Skeletal muscle cell (primary cell): ENCODE data around the gene KIF6.
"Not testable (repeated sequence)": the region's sequence is repeated elsewhere in the genome, so short reads cannot be mapped to it uniquely, and the experiment has no call there.

Source experiments
- DNase-seq: peaks from one replicate; pipeline ENCODE4 v3.0.0-alpha.2; 2010; ENCODE audit warnings: low read depth
- H3K4me3 ChIP-seq: 2 replicates; pipeline ENCODE4 v1.5.1; 2011; ENCODE audit warnings: low read depth, mild to moderate bottlenecking, control low read depth, low read length, moderate library complexity

The KIF6 gene

DNA sequence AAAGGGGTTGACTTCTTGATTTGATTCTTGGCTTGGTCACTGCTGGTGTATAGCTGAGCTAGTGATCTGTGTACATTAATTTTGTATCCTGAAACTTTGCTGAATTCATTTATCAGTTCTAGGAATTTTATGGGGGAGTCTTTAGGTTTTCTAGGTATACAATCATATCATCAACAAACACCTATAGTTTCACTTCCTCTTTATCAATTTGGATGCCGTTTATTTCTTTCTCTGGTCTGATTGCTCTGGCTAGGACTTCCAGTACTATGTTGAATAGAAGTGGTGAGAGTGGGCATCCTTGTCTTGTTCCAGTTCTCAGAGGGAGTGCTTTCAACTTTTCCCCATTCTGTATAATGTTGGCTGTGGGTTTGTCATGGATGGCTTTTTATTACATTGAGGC, 245.4 kb downstream of the KIF6 start:
- not testable (repeated sequence) for H3K4me3 ChIP-seq, DNase-seq

DNA sequence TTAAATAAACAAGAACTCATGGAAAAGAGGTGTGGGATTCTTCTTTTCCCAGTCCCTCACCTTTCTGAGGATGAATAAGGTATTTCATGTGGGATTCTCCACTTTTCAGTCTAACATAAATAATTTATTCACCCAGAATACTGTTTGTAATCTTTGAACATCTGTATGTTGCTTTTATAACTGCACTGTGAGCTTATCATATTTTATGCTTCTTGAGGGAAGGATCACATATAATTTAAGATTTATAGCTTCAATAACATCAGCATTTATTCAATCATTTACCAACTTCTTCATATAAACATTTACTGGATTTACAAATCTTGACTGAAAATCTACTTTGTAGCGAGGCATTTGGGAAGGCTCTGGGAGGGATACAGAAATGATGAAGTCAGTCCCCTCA, 248.5 kb downstream of the KIF6 start:
- no peak overlapping the region for H3K4me3 ChIP-seq
- no peak for DNase-seq

DNA sequence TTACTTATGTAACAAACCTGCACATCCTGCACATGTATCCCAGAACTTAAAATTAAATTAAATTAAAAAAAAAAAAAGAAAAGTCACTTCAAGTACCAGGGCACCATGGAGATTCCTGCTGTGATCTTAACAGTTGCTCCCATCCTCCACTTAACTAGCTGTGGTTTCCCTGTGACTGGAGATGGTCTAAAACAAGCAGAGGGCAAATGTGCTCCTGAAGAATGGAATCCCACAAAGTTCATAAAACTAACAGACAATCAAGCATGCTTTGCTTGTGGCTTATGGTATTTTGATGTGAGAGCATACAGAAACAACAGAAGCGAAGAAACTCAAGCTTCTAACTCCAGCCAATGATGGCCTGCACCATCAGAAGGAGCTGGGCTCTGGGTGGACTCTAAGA, 249.1 kb downstream of the KIF6 start:
- H3K4me3 ChIP-seq = no peak overlapping the region

DNA sequence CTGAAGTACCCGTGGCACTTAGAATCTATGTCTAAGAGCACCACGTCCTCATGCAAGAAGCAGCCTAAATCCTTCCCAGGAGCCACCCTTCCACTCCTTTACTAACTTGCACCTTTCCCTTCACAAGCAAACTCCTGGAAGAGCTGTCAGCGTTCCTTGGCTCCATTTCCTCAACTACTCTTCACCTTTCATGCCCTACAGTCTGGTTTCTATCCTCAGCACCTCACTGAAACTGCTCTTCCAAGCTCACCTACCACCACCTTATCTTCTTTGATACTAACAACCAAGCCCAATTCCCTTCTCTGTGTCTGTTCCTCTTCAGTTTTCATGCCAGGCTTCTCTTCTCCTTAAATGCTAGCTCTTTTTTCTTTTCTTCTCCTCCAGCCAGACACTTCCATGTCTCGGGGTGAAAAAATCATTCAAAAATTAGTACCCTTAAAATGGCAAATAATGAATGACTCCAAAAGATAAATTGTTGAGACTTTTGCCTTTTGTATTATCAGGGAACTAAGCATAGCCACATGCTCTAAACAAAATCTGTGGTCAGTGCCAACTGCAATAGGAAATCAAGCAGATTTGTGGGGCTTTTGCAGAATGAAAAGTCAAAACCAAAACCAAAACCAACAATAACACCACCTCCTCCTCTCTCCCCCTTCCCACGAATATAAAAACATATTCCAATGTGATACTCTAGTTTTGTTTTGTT, 253.1 kb downstream of the KIF6 start:
- H3K4me3 ChIP-seq = no peak overlapping the region
- no peak for DNase-seq

More for the DNA sequence above, 249.1 kb downstream of the KIF6 start:
- DNase-seq = no peak

DNA sequence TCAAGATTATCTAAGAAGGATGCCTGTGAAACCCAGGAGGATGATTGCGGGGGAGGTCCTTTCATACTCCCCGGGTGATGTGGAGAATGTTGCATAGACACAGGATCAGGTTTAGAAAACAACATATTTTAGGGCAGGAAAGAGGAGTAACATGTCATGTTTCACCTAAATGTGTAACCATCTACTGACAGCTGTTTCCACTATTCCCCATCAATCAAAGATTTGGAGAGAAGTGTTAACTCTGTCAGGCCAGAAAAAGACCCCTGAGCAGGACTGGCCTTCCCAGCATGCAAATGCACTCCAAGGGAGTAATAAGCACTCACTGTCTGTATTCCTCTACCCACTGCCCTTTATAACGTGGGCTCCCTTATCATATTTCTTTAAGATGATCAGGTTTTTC, 254.7 kb downstream of the KIF6 start:
- no peak overlapping the region for H3K4me3 ChIP-seq
- DNase-seq = no peak

DNA sequence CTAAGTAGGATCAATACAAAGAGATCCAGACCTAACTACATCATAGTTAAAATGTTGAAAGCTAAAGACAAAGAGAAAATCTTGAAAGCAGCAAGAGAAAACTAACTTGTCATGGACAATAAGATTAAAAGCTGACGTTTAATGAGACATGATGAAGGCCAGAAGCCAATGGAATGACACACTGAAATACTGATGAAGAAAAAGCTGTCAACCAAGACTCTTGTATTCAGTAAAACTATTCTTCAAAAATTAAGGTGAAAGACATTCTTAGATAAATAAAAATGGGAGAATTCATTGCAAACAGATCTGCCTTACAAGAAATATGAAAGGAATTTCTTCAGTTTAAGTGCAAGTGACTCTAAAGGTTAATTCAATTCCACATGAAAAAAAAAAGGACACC, 256.8 kb downstream of the KIF6 start:
- no peak for DNase-seq
- no peak overlapping the region for H3K4me3 ChIP-seq

DNA sequence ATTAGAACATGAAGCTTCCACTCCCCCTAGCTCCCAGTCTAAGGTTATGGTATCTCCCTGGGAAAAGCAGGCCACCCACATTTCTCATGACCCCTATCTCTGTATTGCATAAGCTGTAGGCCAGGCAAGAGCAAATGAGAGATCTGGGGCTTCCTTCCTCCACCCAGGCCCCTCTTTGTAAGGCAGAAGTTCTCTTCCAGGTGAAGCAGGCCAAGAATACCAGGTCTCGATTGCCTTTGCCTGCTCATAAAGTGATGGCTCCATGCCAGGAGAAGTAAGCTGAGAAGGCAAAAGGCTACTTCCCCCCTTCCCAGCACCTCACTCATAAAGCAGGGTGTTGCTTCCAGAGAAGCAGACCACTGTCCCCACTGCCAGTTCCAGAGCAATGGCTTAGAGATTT, 258.6 kb downstream of the KIF6 start:
- no peak overlapping the region for H3K4me3 ChIP-seq
- DNase-seq = no peak

DNA sequence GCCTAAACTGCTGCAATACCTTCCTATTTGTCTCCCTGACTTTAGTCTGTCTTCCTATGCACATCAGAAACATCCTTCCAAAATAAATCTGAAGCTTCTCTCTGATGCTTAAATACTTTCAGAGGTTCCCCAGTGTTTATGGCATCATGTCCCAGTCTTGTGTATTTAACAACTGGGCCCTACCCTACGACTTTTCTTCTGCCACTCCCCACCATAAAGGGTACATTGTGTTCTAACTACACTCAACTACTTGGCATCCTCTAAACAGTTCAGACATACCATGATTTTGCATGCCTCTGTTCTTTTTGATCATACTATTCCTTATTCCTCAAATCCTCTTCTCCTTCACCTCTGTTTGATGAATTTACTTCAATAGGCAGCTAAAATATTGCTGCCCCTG, 259.7 kb downstream of the KIF6 start:
- DNase-seq = no peak
- no peak overlapping the region for H3K4me3 ChIP-seq

DNA sequence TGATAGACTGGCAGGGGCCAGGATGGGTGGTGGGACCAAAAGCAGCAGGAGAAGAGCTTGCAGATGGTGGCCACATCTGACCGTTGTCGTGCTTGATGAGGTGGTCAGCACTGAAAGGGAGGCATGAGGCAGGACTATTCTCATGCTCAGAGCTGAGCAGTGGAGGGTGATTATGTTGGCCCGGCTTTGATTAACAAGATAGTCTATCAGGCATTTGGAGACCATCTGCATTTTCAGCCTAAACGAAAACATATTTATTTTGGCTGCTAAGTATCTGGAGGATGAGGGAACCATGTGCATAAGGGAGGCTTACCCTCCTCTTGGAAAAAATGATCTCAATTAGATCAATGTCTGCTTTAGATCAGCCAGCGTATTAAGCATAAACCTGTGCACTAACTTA, 261.1 kb downstream of the KIF6 start:
- DNase-seq = no peak
- no peak overlapping the region for H3K4me3 ChIP-seq

DNA sequence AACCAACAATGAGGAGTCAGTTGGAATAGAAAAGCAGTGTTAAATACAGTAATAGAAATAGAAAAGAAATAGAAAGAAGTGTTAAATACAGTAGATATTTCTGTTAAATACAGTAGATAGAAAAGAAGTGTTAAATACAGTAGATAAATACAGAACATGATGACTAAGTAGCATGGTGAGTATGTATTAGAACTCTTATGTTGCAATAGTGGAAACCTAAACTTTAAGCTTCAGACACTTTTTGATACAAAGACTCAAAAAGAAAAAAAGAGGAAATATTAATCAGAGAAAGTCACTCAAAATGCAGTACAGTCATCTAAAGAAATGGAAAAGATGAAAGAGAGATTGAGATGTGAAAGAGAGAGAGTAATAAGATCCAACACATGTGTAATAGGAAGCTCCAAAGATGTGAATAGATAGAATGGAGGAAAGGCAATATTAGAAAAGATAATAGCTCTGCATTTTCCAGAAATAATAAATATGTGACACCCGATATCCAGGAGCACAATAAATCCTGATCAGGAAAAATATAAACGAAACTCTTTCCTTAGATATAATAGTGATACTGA, 271.2 kb downstream of the KIF6 start:
- DNase-seq = no peak
- H3K4me3 ChIP-seq = no peak overlapping the region

DNA sequence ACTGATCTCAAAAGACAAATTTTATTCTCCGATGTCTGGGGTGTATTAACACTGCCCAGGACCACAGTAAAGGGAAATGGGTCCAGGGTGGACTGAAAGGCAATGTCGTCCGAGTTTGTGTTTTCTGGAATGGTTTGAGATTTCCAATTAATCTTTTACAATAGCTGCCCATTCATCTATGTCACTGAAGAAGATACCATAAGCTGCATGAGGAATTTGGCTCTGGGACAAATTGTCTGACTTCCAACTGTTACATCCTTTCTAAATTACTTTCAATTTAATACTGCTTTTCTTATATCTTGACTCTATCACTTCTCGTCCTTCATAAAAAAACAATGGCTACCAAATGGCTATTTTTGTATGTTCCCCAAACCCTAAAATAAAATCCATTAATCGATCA, 272.0 kb downstream of the KIF6 start:
- DNase-seq = no peak
- H3K4me3 ChIP-seq = no peak overlapping the region

DNA sequence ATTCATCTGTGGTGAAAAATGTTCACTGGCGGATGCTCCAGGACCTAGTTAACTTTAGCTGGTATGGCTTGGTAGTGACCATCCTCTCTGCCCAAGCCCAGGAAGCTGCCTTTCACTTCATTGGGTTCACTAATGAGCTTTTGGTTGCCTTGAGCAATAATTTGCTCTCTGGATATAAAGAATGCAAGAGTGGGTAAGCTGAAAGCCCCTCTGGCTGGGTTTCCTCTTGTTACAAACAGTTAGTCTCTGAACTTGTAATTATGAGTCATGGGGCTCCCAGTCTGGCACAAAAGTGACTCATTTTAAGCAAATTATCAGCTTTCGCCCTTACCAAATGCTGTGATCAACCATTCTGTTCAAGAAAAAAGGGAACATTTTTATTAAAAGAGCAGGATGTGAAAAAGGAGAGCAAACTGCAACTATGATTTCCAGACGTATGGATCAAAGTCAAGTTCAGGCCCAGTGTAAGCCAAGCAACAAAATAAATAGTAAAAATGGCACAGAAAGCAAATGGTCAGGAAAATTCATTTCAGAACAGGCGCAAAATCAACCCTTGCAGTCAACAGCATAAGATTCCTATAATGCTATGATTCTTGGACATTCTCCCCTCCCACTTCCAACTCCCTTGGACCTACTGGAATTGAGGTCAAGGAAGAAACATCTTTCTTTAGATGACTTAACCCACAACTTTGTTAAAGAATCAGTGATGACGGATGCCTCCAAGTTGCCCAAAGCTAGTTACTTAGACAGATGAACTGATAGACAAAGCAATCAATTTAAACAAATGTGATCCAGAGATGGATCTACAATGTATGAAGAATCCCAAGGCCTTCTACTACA, 272.7 kb downstream of the KIF6 start:
- DNase-seq = no peak

DNA sequence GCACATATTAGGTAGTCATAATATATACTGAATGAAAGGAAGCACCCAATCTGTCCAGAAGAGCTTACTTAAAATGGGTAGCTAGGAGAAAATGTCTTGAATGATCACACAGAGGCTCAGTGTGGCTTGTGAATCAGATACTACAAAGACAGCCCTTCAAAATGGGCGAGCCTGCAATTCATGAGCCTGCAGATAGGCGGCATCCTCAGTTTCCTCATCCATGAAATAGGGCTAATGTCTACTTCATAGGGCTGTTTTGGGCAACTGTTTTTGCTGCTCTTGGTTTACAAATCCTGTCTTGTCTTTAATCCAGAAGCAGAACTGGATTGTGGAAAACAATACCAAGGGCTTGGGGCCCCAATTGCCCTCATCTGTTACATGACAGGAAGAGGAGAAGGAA, 273.4 kb downstream of the KIF6 start:
- no peak for DNase-seq
- H3K4me3 ChIP-seq = no peak overlapping the region

More for the DNA sequence above, 272.7 kb downstream of the KIF6 start:
- H3K4me3 ChIP-seq = no peak overlapping the region

DNA sequence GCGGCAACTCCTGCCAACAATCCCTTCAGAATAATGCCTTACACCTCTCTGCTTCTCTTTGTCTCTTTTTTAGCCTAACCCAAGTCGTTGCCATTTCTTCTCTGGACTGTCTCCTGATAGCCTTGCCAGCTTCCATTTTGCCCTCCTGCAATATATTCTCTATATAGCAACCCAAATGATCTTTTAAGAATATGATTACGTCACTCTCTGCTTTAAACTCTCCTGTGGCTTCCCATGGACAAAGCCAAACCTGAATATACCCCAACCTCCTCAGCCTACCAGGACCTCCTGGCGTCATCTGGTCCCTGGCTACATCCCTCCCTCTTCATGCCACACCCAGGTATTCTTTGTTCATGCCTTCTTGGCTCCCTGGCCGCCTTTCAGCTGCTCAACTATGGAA, 276.2 kb downstream of the KIF6 start:
- DNase-seq = no peak
- no peak overlapping the region for H3K4me3 ChIP-seq

DNA sequence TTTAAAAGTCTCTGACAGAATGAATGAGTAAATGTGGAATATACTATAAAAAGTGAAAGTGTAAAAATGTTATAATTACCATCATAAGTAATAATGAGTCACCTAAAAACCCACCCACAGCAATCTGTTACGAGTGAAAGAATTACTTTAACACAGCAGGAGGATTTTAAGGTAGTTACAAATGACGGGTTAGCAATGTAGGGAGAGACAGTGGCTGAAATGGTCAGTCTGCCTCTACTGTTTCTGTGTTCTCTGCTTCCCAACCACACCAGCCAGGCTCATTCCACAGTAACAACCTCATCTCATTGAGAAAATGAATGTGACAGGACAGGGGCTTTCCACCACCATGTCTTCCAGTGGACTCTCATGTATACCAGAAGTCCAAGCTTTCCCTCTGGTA, 278.3 kb downstream of the KIF6 start:
- H3K4me3 ChIP-seq = no peak overlapping the region
- DNase-seq = no peak

DNA sequence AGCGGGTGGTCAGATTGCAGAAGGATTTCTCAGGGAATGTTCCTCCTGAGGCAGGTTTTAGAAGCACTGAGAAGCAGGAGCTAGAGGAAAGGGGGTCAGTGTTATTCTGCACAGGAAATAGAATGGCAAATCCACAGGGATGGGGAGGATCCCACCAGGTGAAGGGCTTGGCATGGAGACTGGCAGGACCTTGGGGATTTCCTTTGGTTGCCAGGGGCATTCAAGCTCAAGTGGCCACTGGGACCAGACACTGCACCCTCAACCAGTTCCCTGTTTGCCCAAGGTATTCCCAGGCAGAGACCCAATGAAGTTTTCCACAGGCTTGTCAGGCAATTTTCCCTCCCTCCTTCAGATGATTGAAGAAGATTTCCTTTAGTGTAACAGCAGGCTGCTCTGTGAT, 279.5 kb downstream of the KIF6 start:
- no peak overlapping the region for H3K4me3 ChIP-seq
- no peak for DNase-seq

DNA sequence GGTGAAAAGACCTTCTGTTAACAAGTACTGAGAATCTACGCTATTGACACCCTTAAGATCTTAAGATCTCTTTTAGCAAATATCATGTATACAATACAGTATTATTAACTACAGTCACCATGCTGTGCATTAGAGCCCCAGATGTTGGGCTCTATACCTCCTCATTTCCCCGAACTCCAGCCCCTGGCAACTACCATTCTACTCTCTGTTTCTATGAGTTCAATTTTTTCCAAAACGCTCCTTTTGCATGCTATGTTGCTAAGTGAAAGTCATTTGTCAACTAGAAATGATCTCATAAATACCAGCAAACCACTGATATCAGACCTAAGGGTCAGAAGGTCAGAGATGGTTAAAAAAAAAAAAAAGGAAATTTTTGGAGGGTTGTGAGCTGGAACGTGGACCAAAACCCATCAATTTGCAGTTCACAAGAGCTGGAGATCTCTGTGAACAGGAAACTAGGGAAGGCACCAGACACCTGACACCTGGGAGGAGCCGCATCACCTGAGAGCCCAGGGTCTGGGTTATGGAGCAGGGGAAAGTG, 280.7 kb downstream of the KIF6 start:
- no peak overlapping the region for H3K4me3 ChIP-seq
- DNase-seq = no peak

DNA sequence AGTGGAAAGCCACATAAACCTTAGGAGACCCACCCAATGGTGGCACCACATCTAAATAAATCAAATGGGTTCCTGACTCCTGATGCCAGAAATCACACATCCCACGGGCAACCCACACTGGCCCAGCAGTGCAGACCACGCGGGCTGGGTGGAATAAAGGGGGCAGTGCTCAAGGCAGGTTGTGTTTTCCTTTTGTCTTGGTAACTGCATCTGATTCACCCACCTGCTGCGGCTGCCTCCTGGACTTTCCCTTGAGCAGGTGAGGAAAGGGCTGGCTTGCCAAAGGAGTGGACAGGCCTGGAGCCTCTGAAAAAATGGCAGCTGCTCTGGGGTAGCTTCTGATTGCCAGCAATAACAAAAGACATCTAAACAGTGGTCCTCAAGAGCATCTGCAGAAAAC, 283.2 kb downstream of the KIF6 start:
- DNase-seq = no peak
- no peak overlapping the region for H3K4me3 ChIP-seq

DNA sequence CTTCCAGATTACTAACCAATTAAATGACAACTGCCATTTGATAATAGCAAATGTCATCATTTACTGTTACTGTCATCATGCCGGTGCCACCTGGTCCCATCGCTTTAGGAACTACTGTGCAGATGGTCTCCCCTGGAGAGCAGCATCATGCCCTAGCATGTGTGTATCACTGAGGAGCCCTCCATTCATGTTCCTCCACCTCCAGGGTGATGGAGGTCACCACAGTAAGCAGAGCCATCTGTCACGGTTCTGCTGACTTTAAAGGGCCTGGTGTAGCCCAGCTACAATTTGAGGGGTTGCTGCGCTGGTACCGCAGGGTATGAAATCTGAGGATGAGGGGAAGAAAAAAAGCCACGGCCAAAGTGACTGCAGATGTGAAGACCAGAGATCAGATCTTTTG, 283.9 kb downstream of the KIF6 start:
- DNase-seq = no peak
- H3K4me3 ChIP-seq = no peak overlapping the region

DNA sequence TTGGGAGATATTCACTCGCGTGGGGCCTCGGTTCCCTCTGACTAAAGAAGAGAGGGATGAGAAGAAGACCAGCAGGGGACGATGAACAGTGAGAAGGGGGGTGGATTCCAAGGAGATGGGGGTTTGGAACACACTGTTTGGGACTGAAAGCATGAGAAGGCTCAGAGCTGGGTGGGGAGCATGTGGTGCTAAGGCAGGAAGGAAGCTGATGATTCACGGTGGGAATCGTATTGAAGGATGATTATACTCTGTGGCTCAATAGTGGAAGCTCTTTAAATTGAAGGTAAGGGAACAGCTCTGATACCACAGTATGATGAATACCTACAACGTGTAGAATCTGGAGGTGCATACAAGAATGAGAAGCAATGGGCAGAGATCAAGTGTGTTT, 285.2 kb downstream of the KIF6 start:
- DNase-seq = no peak

More for the DNA sequence above, 285.2 kb downstream of the KIF6 start:
- H3K4me3 ChIP-seq = no peak overlapping the region
